ELF-1 (cell line): Measurements from ENCODE around the gene CLASP2.
"Not testable (repeated sequence)": the region's sequence is repeated elsewhere in the genome, so short reads cannot be mapped to it uniquely, and the experiment has no call there.

Experiments
- DNase-seq: peaks from one replicate; pipeline ENCODE4 v3.0.0-alpha.2; 2016; ENCODE audit warnings: low read depth, low spot score

Gene CLASP2

GRCh38 chr3:33717866-33718594 is at the start of gene CLASP2:
TSS of gene CLASP2 (minus strand) at chr3:33718254. CDS start at chr3:33718002, 252 bp downstream.
- DNase-seq = peak; percentile 92

- DNase-seq = no peak
These were observed 40.8 kb upstream of the CLASP2 start for GRCh38 chr3:33758864-33759263.

- DNase-seq = no peak
These were observed 40.2 kb upstream of the CLASP2 start for GRCh38 chr3:33758281-33758680.

GRCh38 chr3:33754391-33754790 is 36.3 kb upstream of the CLASP2 start:
- not testable (repeated sequence) for DNase-seq

- no peak for DNase-seq
These were observed 33.3 kb upstream of the CLASP2 start for GRCh38 chr3:33751336-33751735.

GRCh38 chr3:33750211-33750548 is 32.1 kb upstream of the CLASP2 start:
- no peak for DNase-seq

GRCh38 chr3:33749546-33750210 is 31.6 kb upstream of the CLASP2 start:
- DNase-seq = no peak

GRCh38 chr3:33746416-33747116 is 28.5 kb upstream of the CLASP2 start:
- peak; percentile 25 for DNase-seq

- no peak for DNase-seq
These were observed 19.1 kb upstream of the CLASP2 start for GRCh38 chr3:33737146-33737545.

GRCh38 chr3:33732394-33732793 is 14.3 kb upstream of the CLASP2 start:
- peak; percentile 4 for DNase-seq

- DNase-seq = no peak
These were observed 11.9 kb upstream of the CLASP2 start for GRCh38 chr3:33729993-33730392.

GRCh38 chr3:33724256-33724655 is 6.2 kb upstream of the CLASP2 start:
- no peak for DNase-seq

- DNase-seq = no peak
These were observed 4.7 kb upstream of the CLASP2 start for GRCh38 chr3:33722626-33723370.

- DNase-seq = no peak
These were observed 4.1 kb upstream of the CLASP2 start for GRCh38 chr3:33722191-33722590.

- DNase-seq = no peak
These were observed 497 bp upstream of the CLASP2 start for GRCh38 chr3:33718595-33718907.

- no peak for DNase-seq
These were observed 513 bp downstream of the CLASP2 start for GRCh38 chr3:33717616-33717865.

- DNase-seq = no peak
These were observed 1.8 kb downstream of the CLASP2 start for GRCh38 chr3:33716227-33716626.

- no peak for DNase-seq
These were observed 7.0 kb downstream of the CLASP2 start for GRCh38 chr3:33711100-33711499.

GRCh38 chr3:33706056-33706455 is 12.0 kb downstream of the CLASP2 start:
- no peak for DNase-seq

GRCh38 chr3:33704891-33705290 is 13.2 kb downstream of the CLASP2 start:
- no peak for DNase-seq

- DNase-seq = no peak
These were observed 18.8 kb downstream of the CLASP2 start for GRCh38 chr3:33699275-33699674.

- no peak for DNase-seq
These were observed 23.1 kb downstream of the CLASP2 start for GRCh38 chr3:33694944-33695343.

- DNase-seq = no peak
These were observed 27.7 kb downstream of the CLASP2 start for GRCh38 chr3:33690341-33690740.
